H9 (cell line): ENCODE data around the gene SEC61A2. TPM values are rescaled to one million over a fixed set of nuclear protein-coding genes. Genes with fewer than 3 reads are reported as not detected.

Experiments used
- DNase-seq: peaks from one replicate; pipeline ENCODE4 v3.0.0-alpha.2; 2017
- H2AFZ ChIP-seq: one replicate; pipeline ENCODE4 v1.6.1; 2013; ENCODE audit warnings: mild to moderate bottlenecking, low read length, control low read depth, moderate library complexity
- H2AK5ac ChIP-seq: 2 replicates; pipeline ENCODE4 v1.6.1; 2013; ENCODE audit warnings: low read length, control low read depth, mixed read lengths; ENCODE audit not compliant: insufficient read length
- H2BK120ac ChIP-seq: one replicate; pipeline ENCODE4 v1.6.1; 2013; ENCODE audit warnings: low read depth, mild to moderate bottlenecking, low read length, control low read depth, inconsistent platforms; ENCODE audit not compliant: poor library complexity, severe bottlenecking
- H2BK12ac ChIP-seq: 2 replicates; pipeline ENCODE4 v1.6.1; 2013; ENCODE audit warnings: low read length, control low read depth, mixed read lengths, low read depth; ENCODE audit not compliant: insufficient read length
- H2BK15ac ChIP-seq: 2 replicates; pipeline ENCODE4 v1.6.1; 2013; ENCODE audit warnings: low read depth, low read length, control low read depth
- H2BK20ac ChIP-seq: one replicate; pipeline ENCODE4 v1.6.1; 2013; ENCODE audit warnings: low read depth, mild to moderate bottlenecking, low read length, control low read depth, inconsistent platforms; ENCODE audit not compliant: poor library complexity, severe bottlenecking
- H2BK5ac ChIP-seq: 2 replicates; pipeline ENCODE4 v1.6.1; 2013; ENCODE audit warnings: low read length, control low read depth, mixed read lengths; ENCODE audit not compliant: insufficient read length
- H3K14ac ChIP-seq: 2 replicates; pipeline ENCODE4 v1.6.1; 2013; ENCODE audit warnings: low read length, control low read depth; ENCODE audit not compliant: insufficient read depth
- H3K18ac ChIP-seq: 2 replicates; pipeline ENCODE4 v1.6.1; 2013; ENCODE audit warnings: low read depth, mild to moderate bottlenecking, mixed read lengths, low read length, control low read depth; ENCODE audit not compliant: insufficient read length
- H3K23ac ChIP-seq: 2 replicates; pipeline ENCODE4 v1.6.1; 2013; ENCODE audit warnings: low read length, control low read depth, mixed read lengths, low read depth; ENCODE audit not compliant: insufficient read length
- H3K23me2 ChIP-seq: 2 replicates; pipeline ENCODE4 v1.6.1; 2013; ENCODE audit warnings: low read depth, mild to moderate bottlenecking, mixed read lengths, low read length, control low read depth; ENCODE audit not compliant: insufficient read length, poor library complexity, severe bottlenecking
- H3K27ac ChIP-seq: 2 replicates; pipeline ENCODE4 v1.5.1; 2013; ENCODE audit warnings: low read length, control low read depth, mixed read lengths, low read depth; ENCODE audit not compliant: insufficient read length
- H3K27me3 ChIP-seq: 2 replicates; pipeline ENCODE4 v1.6.1; 2013; ENCODE audit warnings: low read length, control low read depth, inconsistent platforms; ENCODE audit not compliant: insufficient read depth
- H3K4ac ChIP-seq: 2 replicates; pipeline ENCODE4 v1.6.1; 2013; ENCODE audit warnings: low read depth, mild to moderate bottlenecking, control low read depth, inconsistent platforms, low read length, moderate library complexity
- H3K4me1 ChIP-seq: 2 replicates; pipeline ENCODE4 v1.6.1; 2013; ENCODE audit warnings: low read length, control low read depth, inconsistent platforms; ENCODE audit not compliant: insufficient read depth
- H3K4me2 ChIP-seq: 2 replicates; pipeline ENCODE4 v1.6.1; 2013; ENCODE audit warnings: low read length, control low read depth, mixed read lengths; ENCODE audit not compliant: insufficient read length, insufficient read depth
- H3K56ac ChIP-seq: 2 replicates; pipeline ENCODE4 v1.6.1; 2013; ENCODE audit warnings: low read depth, mild to moderate bottlenecking, mixed read lengths, low read length, control low read depth; ENCODE audit not compliant: insufficient read length
- H3K79me1 ChIP-seq: 2 replicates; pipeline ENCODE4 v1.6.1; 2013; ENCODE audit warnings: low read depth, mild to moderate bottlenecking, moderate library complexity, low read length, control low read depth, inconsistent platforms; ENCODE audit not compliant: insufficient read depth, poor library complexity, severe bottlenecking
- H3K79me2 ChIP-seq: 2 replicates; pipeline ENCODE4 v1.6.1; 2013; ENCODE audit warnings: low read length, control low read depth, inconsistent platforms; ENCODE audit not compliant: insufficient read depth
- H3K9ac ChIP-seq: 2 replicates; pipeline ENCODE4 v1.6.1; 2013; ENCODE audit warnings: low read length, control low read depth, mixed read lengths; ENCODE audit not compliant: insufficient read length; ENCODE audit errors: extremely low read depth
- H3K9me3 ChIP-seq: one replicate; pipeline ENCODE4 v1.6.1; 2013; ENCODE audit warnings: low read depth, low read length, inconsistent platforms; ENCODE audit not compliant: control insufficient read depth
- H3T11ph ChIP-seq: one replicate; pipeline ENCODE4 v1.6.1; 2013; ENCODE audit warnings: mild to moderate bottlenecking, low read length, control low read depth, inconsistent platforms
- H4K20me1 ChIP-seq: one replicate; pipeline ENCODE4 v1.6.1; 2013; ENCODE audit not compliant: control insufficient read depth, insufficient read length, insufficient read depth
- H4K5ac ChIP-seq: 2 replicates; pipeline ENCODE4 v1.6.1; 2013; ENCODE audit warnings: low read depth, mild to moderate bottlenecking, mixed read lengths, low read length, control low read depth; ENCODE audit not compliant: insufficient read length
- H4K8ac ChIP-seq: replicated peaks from 2 replicates; pipeline ENCODE4 v1.6.1; 2013; ENCODE audit warnings: low read length, control low read depth, mixed read lengths, low read depth; ENCODE audit not compliant: insufficient read length
- H4K91ac ChIP-seq: 2 replicates; pipeline ENCODE4 v1.6.1; 2013; ENCODE audit warnings: low read depth, mild to moderate bottlenecking, moderate library complexity, mixed read lengths, low read length, control low read depth; ENCODE audit not compliant: insufficient read length
- H3K27ac Mint-ChIP-seq, 3 experiments: 2 replicates in 2 of 3; 3 replicates in 1 of 3; pipeline ENCODE4 v1.8.0; 2020 to 2021; ENCODE audit warnings: mixed read lengths in 3 of 3, mild to moderate bottlenecking in 1 of 3, moderate library complexity in 1 of 3
- H3K27me3 Mint-ChIP-seq: 2 replicates; pipeline ENCODE4 v1.8.0; 2021; ENCODE audit warnings: low read depth, mild to moderate bottlenecking, moderate library complexity, mixed read lengths
- H3K36me3 Mint-ChIP-seq, 3 experiments: 2 replicates in 2 of 3; 3 replicates in 1 of 3; pipeline ENCODE4 v1.8.0; 2020 to 2021; ENCODE audit warnings: low read depth in 3 of 3, mixed read lengths in 3 of 3; ENCODE audit not compliant: insufficient read depth in 1 of 3
- H3K4me1 Mint-ChIP-seq, 2 experiments: 2 replicates each; pipeline ENCODE4 v1.8.0; 2020; ENCODE audit warnings: mixed read lengths in 2 of 2
- H3K4me3 Mint-ChIP-seq, 2 experiments: 2 replicates in 1 of 2; 3 replicates in 1 of 2; pipeline ENCODE4 v1.8.0; 2020 to 2021; ENCODE audit warnings: mild to moderate bottlenecking in 2 of 2, mixed read lengths in 2 of 2, moderate library complexity in 1 of 2
- H3K9me3 Mint-ChIP-seq, 2 experiments: 2 replicates in 1 of 2; 3 replicates in 1 of 2; pipeline ENCODE4 v1.8.0; 2020; ENCODE audit warnings: mild to moderate bottlenecking in 2 of 2, mixed read lengths in 2 of 2, moderate library complexity in 1 of 2
- CTCF ChIP-seq: fragments of 200-600 bp; sonication (generic); conservative IDR thresholded peaks from 3 replicates; pipeline ENCODE4 v1.8.0; 2021; ENCODE audit warnings: antibody characterized with exemption, mild to moderate bottlenecking
- WGBS: extraction: QIAGEN DNeasy Blood & Tissue Kit; methylation state at CpG from one replicate; pipeline ENCODE4 v1.1.7; 2013; ENCODE audit warnings: missing lambda C conversion rate, low lambda C conversion rate, mixed read lengths; ENCODE audit not compliant: insufficient read length; ENCODE audit errors: extremely low coverage; 5-methylcytosine and 5-hydroxymethylcytosine counted together
- total RNA-seq: library from RNA; stranded (reverse); gene quantifications from 2 replicates; pipeline ENCODE4 v1.2.1, GENCODE V29; 2021

The SEC61A2 gene
- total RNA-seq, 1 experiment from 2014 or later, result 13.9 TPM

- Histone ChIP-seq H4K8ac (no peak overlapping the region), H3K56ac (no peak overlapping the region), H2BK12ac (no peak overlapping the region), H3K79me2 (no peaks in the 10 kb centered on the region), H2BK20ac (no peak overlapping the region), H3K4me1 (no peaks in the 10 kb centered on the region), H2AFZ (no peak overlapping the region), H4K5ac (no peak overlapping the region), H3K4me2 (no peak overlapping the region), H2BK15ac (no peak overlapping the region), H3T11ph (no peak overlapping the region), H3K4ac (no peak overlapping the region), H2AK5ac (no peak overlapping the region), H3K23ac (no peak overlapping the region), H3K9ac (no peak overlapping the region), H4K20me1 (no peaks in the 10 kb centered on the region), H3K9me3 (no peaks in the 10 kb centered on the region), H3K23me2 (no peaks in the 10 kb centered on the region), H3K18ac (no peak overlapping the region), H2BK120ac (no peak overlapping the region), H4K91ac (no peak overlapping the region), H2BK5ac (no peak overlapping the region), H3K79me1 (no peaks in the 10 kb centered on the region), H3K27ac (no peak overlapping the region), H3K27me3 (no peaks in the 10 kb centered on the region), H3K14ac (no peak overlapping the region)
- Mint-ChIP-seq H3K27ac (no peak overlapping the region), H3K36me3 (peaks cover 38 to 76% (median 73%) of the 10 kb centered on the region in 3 experiments), H3K4me1 (no peaks in the 10 kb centered on the region), H3K4me3 (no peak overlapping the region), H3K27me3 (no peaks in the 10 kb centered on the region), H3K9me3 (no peaks in the 10 kb centered on the region)
- no peak for TF ChIP-seq CTCF
- whole genome bisulfite sequencing, result no CpG with 5 or more reads among the region's 5 CpGs
- no peak for DNase-seq
Measured at GRCh38 chr10:12097791-12098190, 31.7 kb upstream of the SEC61A2 start.
